ENCODE data around the gene EGR1.
"Not testable (repeated sequence)": the region's sequence is repeated elsewhere in the genome, so short reads cannot be mapped to it uniquely, and the experiment has no call there.

The EGR1 gene

DNA sequence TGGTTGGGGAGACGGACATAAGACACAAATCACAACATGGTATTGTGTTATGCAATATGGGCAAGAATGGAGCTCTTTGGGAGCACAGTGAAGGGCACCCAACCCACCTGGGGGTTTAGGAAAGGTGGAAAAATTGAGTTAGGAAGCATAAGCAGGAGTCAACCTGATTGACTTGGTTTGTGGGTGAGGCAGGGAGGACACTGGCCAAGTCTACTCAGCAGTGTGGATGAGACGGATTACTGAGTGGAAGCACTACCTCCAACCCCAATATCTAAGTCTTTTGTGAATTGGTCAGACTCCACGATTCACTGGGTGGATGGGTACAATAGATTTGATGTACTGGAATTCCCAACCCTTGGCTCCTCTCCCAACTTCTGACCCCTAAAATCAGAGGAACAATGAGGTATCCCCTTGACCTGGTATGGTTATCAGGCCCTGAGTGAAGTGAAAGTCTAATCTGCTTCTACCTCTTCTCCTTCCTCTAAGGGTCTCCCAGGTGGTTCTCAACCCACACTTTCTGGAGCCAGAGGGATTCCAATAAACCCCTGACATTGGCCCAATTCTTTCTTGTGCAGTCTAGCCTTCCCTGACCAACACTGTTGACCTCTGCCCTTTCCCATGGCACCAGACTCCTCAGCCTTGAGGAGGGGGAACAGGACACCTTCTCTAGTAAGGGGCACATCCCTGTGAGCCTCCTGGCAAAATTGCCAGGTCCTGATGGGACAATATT lies 5.2 kb downstream of the EGR1 start:
- DNase-seq, result no peak

DNA sequence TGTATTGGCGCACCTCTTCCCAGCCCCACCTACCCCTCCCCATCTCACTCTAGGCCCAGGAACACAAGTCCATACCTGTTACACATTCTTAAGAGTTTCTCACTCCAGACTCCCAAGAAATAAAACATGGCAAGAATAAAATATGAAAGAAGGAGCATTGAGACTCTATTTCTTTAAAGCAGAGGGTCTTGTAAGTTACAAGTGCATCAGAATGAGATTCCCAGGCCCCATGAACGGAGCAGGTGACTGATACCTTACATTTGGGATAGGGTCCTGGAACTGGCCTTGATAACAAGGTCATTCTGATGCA lies 5.7 kb downstream of the EGR1 start:
- DNase-seq, result no peak

DNA sequence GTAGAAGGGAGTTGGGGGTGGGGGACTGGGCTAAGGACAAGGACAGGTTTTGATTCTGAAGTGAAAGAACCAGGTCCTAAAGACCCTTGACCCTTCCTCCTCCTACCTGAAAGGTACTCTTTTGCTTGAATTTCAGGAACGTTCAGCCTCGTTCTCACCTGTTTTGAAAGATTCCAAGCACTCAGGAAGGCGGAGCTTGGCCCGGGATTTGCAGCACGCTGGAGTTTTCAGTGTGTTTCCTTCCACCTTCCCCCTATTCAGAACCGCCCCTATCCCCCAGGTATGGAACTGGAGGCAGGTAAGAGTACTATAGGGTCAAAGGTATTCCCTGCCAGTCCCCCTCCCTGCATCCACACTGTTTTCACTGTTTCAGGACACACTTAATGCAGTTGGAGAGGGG lies 7.1 kb downstream of the EGR1 start:
- DNase-seq, result no peak

- DNase-seq, result not testable (repeated sequence)
These were observed 7.9 kb downstream of the EGR1 start for GRCh38 chr5:138473151-138473550.

DNA sequence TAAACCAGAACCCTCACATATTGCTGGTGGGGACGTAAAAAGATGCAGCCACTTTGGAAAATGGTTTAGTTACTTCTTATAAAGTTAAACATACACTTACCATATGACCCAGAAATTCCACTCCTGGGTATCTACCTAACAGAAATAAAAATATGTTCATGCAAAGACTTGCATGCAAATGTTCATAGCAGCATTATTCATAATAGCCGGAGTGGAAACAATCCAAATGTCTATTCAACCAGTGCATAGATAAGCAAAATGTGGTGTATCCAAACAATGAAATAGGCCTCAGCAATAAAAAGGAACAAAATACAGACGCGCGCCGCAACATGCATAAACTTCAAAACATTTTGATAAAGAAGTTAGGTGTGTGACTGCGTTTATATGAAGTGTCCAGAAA lies 11.6 kb downstream of the EGR1 start:
- DNase-seq, result no peak

DNA sequence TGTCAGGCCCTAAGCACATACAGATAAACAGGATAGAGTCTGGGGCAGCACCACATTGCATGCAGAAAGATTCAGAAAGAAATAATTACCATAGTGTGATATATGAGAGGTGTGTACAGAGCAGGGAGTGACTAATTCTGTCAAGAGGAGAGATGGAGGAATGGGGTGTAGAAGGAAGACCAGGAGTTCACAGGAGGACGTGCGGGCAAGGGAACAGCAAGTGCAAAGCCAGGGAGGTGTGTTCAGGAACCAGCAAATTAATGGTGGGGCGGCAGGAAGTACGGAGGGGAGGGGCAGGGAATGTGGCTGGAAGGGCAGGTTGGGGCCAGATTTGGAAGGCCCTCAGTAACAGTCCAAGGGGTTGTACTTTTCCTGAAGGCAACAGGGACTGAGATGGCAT lies 17.4 kb downstream of the EGR1 start:
- DNase-seq, result no peak

DNA sequence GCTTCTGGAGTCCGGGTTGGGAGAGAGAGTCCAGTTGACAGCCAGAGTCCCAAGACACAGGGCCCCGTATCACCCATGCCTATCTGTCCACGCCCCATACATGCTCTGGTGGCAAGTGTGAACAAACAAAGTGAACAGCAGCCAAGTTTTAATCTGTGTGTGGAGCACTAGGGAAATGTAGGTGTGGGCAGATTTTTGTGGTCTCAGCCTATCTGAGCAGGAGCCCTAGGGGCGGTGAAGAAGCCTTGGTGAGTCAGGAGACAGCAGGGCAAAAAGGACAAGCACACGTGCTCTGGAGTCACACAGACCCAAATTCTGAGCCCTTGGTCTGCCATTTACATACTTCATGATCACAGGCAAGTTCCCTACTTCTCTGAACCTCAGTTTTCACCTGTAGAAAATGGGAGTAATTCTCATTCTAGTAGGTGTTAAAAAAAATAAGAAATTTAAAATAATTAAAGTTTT lies 23.2 kb downstream of the EGR1 start:
- DNase-seq, result no peak

- DNase-seq, result no peak
These were observed 24.4 kb downstream of the EGR1 start for GRCh38 chr5:138489683-138490061.

DNA sequence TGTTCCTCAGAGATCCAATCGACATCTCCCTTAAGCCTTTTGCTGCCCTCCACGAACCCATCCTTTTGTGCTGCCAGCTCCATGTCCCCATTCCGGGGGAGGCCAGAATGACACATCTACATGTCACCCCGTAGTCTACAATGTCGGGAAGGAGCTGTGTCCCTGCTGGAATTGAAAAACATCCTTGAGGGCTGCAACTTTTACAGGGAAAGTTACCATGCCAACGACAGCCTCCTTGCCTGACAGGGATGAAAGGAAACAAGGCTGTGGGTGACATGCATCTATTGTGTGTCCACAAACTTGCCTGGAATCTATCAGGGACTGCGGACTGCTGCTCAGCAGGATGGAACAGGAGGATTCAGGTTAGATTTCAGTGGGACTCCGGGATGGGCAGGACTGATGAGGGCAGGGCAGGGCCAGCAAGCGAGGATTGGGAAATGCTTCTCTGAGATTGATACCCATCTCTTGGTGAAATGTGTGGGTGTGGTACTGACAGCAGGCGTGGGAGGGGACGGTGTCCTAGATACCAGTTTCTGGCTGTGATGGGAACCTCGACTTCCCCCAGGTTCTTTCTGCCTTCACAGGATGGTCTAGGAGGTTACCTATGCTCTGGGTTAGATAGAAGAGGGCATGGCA lies 25.5 kb downstream of the EGR1 start:
- DNase-seq, result no peak

- DNase-seq, result no peak
These were observed 26.0 kb downstream of the EGR1 start for GRCh38 chr5:138491284-138491648.

- peak; percentile 86 for DNase-seq
These were observed 26.6 kb downstream of the EGR1 start for GRCh38 chr5:138491669-138492559.

DNA sequence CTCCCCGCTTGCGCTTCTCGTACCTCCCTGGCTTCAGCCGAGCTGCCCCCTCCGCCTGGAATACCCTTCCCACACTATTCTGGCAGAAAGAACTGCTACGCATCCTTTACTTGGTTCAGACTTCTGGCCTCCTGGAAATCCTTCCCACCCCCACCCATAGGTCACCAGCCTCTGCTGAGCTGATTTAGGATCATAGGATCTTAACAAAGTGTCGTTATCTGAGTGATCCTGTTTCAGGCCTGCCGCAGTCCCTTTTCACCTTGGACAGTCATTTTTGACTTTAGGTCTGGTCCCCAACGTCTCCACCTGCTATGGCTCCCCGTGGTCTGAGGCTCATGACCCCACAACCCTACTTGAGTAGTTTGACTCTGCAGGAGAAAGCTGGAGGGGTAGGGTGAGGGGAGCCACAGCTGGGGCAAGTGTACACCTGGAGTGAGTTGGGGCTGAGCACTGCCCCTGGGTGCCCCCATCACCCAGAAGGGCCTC lies 27.3 kb downstream of the EGR1 start:
- DNase-seq, result no peak

DNA sequence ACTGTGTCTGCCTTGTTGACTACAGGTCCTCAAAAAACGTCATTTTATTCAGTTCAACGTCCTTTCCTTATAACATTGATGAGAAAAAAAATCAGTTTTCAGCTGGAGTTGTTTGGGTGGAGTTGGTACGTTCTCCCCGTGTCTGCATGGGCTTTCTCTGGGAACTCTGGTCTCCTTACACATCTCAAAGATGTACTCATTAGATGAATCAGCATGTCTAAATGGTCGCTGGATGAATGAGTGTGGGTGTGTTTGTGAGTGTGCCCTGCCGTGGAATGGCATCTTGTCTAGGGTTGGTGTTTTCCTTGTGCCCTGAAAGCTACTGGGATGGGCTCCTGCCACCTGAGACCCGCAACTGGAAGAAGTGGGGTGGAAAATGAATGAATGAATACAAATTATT lies 30.1 kb downstream of the EGR1 start:
- DNase-seq, result no peak

- DNase-seq, result no peak
These were observed 33.1 kb downstream of the EGR1 start for GRCh38 chr5:138498376-138498775.

DNA sequence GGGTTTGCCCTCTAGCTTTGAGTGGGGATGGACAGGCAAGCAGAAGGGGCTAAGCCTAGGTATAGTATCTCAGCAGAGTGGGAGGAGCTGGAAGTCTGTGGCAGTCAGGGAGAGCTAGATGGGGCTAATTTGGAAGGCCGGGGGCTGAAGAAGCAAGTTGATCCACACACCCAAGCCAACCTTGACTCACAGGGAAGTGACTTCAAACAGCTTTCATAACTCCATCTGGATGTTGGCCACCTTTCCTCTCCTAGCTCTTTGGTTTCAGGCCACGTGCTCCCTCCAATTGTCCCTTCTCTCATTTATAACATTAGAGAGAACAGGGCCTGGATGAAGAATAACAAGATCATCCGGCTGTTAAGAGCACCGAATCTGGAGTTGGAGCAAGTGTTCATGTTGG lies 36.8 kb downstream of the EGR1 start:
- DNase-seq, result no peak

GRCh38 chr5:138502521-138502920 lies 37.2 kb downstream of the EGR1 start:
- no peak for DNase-seq

GRCh38 chr5:138503487-138504270 lies 38.4 kb downstream of the EGR1 start:
- DNase-seq, result no peak

DNA sequence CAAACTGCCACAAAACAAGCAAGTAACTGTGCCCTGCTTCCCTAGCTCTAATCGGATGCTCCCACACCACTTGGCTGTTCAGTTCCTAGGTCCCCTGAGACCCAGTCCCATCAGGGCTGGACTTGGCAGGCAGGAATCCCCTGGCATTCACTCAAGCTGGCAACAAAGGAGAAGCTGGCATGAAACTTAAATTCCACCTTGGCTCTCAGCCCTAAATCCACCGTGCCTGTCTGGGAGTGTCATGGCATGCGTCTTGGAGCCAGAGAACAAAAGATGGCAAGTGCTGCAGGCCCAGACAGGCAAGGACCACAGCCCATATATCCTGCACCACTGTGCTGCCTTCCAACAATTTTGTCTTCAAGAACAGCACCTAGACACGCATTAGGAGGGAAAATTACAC lies 39.5 kb downstream of the EGR1 start:
- DNase-seq, result no peak

DNA sequence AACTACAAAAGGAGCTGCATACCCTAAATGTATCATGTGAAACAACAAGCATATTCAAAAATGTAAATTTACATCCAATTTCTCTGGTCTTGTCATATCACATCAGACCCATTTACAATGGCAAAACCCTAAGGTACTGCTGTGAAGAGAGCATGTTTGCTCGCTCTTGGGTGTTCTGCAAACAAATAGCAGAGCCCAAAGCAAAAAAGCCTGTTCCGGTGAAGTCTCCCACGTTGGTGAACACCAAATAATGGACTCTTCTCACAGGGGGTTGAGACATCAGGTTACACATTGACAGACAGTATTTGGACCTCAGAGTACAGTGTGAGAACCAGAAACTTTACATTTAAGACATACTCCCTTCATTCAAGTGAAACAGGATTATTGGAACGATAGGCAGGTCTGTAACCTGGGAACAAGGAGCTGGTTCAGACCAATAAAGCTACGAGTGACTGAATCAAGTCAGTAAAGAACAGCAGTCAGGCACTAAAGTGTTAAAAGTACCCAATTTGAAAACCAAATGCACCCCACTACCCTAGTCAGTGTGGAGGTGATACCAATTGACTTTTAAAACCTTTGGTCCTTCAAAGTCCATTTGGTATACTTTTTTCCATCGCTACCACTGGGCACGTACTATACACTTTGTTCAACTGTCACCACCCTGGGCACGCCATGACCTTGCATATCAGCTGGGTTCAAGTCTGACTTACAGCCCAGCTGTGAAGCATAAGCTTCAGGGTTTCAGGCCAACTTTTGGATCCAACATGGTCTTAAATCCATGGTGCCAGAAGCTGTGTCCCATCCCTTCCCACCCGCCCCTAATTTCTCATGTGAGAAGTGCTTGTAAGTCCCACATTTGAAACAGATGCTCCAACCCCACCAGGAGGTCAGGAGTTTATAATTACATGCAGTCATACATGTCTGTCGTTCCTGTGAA lies 41.4 kb downstream of the EGR1 start:
- DNase-seq, result no peak

GRCh38 chr5:138507485-138507884 lies 42.2 kb downstream of the EGR1 start:
- DNase-seq, result not testable (repeated sequence)

GRCh38 chr5:138508958-138509357 lies 43.7 kb downstream of the EGR1 start:
- no peak for DNase-seq

- no peak for DNase-seq
These were observed 48.7 kb downstream of the EGR1 start for GRCh38 chr5:138514021-138514420.
